Transverse colon (tissue), 4 donors: ENCODE data around the gene ACTN4.

Experiments used
- CTCF ChIP-seq, 5 experiments: fragments of 200-600 bp in 3 of 5; fragments of 450-650 bp in 2 of 5; sonication (generic) in 3 of 5; IDR thresholded peaks; 1 replicate in 2 of 5; 2 replicates in 3 of 5; pipeline ENCODE4 v1.5.1; 2016 to 2017; ENCODE audit warnings: antibody characterized with exemption in 5 of 5, inconsistent platforms in 3 of 5, mild to moderate bottlenecking in 2 of 5, moderate library complexity in 1 of 5
- POLR2AphosphoS5 ChIP-seq, 3 donors: sonication (generic); formaldehyde crosslinking; IDR thresholded peaks; one replicate each; pipeline ENCODE4 v1.6.1; 2016; ENCODE audit warnings: antibody characterized with exemption in 3 of 3

GRCh38 chr19:38665950-38666662, 18.7 kb downstream of the ACTN4 start:
- TF ChIP-seq POLR2AphosphoS5 (IDR thresholded peaks at IDR 0.05) (peak in 1 of 3 donors; percentile 17), CTCF (IDR thresholded peaks at IDR 0.05) (no peak)
